NB4 (cell line): ENCODE results near the gene CD36.

Experiments used
- TF ChIP-seq, protein P1 (sequence below): IDR thresholded peaks from one replicate; pipeline ENCODE4 v1.5.1; 2012; ENCODE audit warnings: low read depth, low read length
- TF ChIP-seq, protein P2 (sequence below): IDR thresholded peaks from 2 replicates; pipeline ENCODE4 v1.6.1; 2011; ENCODE audit warnings: low read depth, low read length

DNA sequence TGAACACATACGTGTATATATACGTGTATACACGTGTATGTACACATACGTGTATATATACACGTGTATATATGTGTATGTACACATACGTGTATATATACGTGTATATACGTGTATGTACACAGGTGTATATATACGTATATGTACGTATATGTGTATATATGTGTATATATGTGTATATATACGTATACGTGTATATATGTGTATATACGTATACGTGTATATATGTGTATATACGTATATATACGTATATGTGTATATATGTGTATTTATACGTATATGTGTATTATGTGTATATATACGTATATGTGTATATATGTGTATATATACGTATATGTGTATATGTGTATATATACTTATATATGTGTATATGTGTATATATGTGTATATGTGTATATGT is 44.3 kb downstream of the CD36 start:
- TF ChIP-seq, protein P1, sequence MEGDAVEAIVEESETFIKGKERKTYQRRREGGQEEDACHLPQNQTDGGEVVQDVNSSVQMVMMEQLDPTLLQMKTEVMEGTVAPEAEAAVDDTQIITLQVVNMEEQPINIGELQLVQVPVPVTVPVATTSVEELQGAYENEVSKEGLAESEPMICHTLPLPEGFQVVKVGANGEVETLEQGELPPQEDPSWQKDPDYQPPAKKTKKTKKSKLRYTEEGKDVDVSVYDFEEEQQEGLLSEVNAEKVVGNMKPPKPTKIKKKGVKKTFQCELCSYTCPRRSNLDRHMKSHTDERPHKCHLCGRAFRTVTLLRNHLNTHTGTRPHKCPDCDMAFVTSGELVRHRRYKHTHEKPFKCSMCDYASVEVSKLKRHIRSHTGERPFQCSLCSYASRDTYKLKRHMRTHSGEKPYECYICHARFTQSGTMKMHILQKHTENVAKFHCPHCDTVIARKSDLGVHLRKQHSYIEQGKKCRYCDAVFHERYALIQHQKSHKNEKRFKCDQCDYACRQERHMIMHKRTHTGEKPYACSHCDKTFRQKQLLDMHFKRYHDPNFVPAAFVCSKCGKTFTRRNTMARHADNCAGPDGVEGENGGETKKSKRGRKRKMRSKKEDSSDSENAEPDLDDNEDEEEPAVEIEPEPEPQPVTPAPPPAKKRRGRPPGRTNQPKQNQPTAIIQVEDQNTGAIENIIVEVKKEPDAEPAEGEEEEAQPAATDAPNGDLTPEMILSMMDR = no peak
- TF ChIP-seq, protein P2, sequence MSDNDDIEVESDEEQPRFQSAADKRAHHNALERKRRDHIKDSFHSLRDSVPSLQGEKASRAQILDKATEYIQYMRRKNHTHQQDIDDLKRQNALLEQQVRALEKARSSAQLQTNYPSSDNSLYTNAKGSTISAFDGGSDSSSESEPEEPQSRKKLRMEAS = no peak
